C4-2B (cell line): Measurements from ENCODE around the gene EFHB.
"Not testable (repeated sequence)": the region's sequence is repeated elsewhere in the genome, so short reads cannot be mapped to it uniquely, and the experiment has no call there.

Experiments used
- ZFX ChIP-seq: fragments of 450-650 bp; IDR thresholded peaks from 2 replicates; pipeline ENCODE4 v1.6.1; 2017
- TF ChIP-seq, protein P1 (sequence below): fragments of 450-650 bp; conservative IDR thresholded peaks from 2 replicates; pipeline ENCODE4 v1.5.1; 2017; ENCODE audit warnings: mild to moderate bottlenecking

GRCh38 chr3:19855318-19855717 is 78.7 kb downstream of the EFHB start:
- TF ChIP-seq, protein P1, sequence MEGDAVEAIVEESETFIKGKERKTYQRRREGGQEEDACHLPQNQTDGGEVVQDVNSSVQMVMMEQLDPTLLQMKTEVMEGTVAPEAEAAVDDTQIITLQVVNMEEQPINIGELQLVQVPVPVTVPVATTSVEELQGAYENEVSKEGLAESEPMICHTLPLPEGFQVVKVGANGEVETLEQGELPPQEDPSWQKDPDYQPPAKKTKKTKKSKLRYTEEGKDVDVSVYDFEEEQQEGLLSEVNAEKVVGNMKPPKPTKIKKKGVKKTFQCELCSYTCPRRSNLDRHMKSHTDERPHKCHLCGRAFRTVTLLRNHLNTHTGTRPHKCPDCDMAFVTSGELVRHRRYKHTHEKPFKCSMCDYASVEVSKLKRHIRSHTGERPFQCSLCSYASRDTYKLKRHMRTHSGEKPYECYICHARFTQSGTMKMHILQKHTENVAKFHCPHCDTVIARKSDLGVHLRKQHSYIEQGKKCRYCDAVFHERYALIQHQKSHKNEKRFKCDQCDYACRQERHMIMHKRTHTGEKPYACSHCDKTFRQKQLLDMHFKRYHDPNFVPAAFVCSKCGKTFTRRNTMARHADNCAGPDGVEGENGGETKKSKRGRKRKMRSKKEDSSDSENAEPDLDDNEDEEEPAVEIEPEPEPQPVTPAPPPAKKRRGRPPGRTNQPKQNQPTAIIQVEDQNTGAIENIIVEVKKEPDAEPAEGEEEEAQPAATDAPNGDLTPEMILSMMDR, result not testable (repeated sequence)
- TF ChIP-seq ZFX, result not testable (repeated sequence)
